ENCODE results near the gene PLXDC2. TPM values are rescaled to one million over a fixed set of nuclear protein-coding genes. Genes with fewer than 3 reads are reported as not detected.

PLXDC2 gene
- polyA plus RNA-seq, 1 of the 3 experiments (the other 2 are of a cell fraction), result 2.5 TPM

DNA sequence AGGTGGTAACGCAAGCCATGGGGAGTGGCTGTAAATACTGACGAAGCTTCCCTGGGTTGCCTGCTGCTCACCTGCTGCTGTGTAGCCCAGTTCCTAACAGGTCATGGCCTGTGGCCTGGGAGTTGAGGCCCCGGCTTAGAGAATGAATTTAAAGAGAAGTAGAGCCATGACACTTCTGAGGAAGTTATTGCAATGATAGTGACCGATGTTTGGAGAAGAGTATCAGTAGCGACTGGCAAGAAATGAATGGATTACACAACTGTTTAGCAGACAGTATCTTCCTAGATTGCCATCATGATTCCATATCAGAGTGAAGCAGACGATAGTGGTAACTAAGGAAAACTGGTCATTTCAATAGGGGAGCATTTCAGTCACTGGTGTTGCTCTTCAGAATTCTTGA is 249.6 kb downstream of the PLXDC2 start:
- CTCF ChIA-PET, result no interaction called here
- Histone ChIP-seq H3K27me3 (ENCODE audit: insufficient read depth) (no peaks in the 10 kb centered on the region), H3K9me3 (no peaks in the 10 kb centered on the region), H2AFZ (ENCODE audit: low read depth) (no peak overlapping the region), H3K79me2 (ENCODE audit: insufficient read depth) (no peaks in the 10 kb centered on the region), H3K4me2 (no peak overlapping the region), H3K4me1 (ENCODE audit: control insufficient read depth in 1 of 2, insufficient read depth in 2 of 2, low read depth in 1 of 2, low read length in 1 of 2) (no peaks in the 10 kb centered on the region), H3K36me3 (replicated peaks in 1 of 2; ENCODE audit: control insufficient read depth in 1 of 2, insufficient read depth in 2 of 2, low read length in 1 of 2) (no peaks in the 10 kb centered on the region), H3F3A (replicated peaks; ENCODE audit: insufficient read depth) (no peaks in the 10 kb centered on the region), H3K9me2 (no peaks in the 10 kb centered on the region), H3K4me3 (ENCODE audit: low read depth in 2 of 2, low read length in 1 of 2) (no peak overlapping the region), H3K9ac (no peak overlapping the region), H4K20me1 (ENCODE audit: insufficient read depth) (no peaks in the 10 kb centered on the region), H3K27ac (ENCODE audit: low read depth in 2 of 2, low read length in 1 of 2) (no peak overlapping the region)
- WGBS (ENCODE audit: low lambda C conversion rate), result 55% methylated on average over 4 of the region's 6 CpGs
- DNase-seq, result no peak
- no peak for TF ChIP-seq GABPA (IDR thresholded peaks at IDR 0.05; ENCODE audit: low read depth)
- POLR2A ChIA-PET, result no interaction called here

GRCh38 chr10:20073167-20073566 is 256.9 kb downstream of the PLXDC2 start:
- no peaks in the 10 kb centered on the region for H3K9me3 ChIP-seq
- H4K20me1 ChIP-seq (ENCODE audit: insufficient read depth), result no peaks in the 10 kb centered on the region
- ChIA-PET CTCF (no interaction called here), POLR2A (no interaction called here)
- H3F3A ChIP-seq (replicated peaks; ENCODE audit: insufficient read depth), result no peaks in the 10 kb centered on the region
- H3K9me2 ChIP-seq, result no peaks in the 10 kb centered on the region
- no peaks in the 10 kb centered on the region for H3K27me3 ChIP-seq (ENCODE audit: insufficient read depth)
- no peak overlapping the region for H2AFZ ChIP-seq (ENCODE audit: low read depth)
- no peaks in the 10 kb centered on the region for H3K4me1 ChIP-seq (ENCODE audit: control insufficient read depth in 1 of 2, insufficient read depth in 2 of 2, low read depth in 1 of 2, low read length in 1 of 2)
- DNase-seq, result no peak
- WGBS (ENCODE audit: low lambda C conversion rate), result 30% methylated on average over 2 of the region's 2 CpGs
- no peaks in the 10 kb centered on the region for H3K79me2 ChIP-seq (ENCODE audit: insufficient read depth)
- H3K27ac ChIP-seq (ENCODE audit: low read depth in 2 of 2, low read length in 1 of 2), result no peak overlapping the region
- TF ChIP-seq, protein P1, sequence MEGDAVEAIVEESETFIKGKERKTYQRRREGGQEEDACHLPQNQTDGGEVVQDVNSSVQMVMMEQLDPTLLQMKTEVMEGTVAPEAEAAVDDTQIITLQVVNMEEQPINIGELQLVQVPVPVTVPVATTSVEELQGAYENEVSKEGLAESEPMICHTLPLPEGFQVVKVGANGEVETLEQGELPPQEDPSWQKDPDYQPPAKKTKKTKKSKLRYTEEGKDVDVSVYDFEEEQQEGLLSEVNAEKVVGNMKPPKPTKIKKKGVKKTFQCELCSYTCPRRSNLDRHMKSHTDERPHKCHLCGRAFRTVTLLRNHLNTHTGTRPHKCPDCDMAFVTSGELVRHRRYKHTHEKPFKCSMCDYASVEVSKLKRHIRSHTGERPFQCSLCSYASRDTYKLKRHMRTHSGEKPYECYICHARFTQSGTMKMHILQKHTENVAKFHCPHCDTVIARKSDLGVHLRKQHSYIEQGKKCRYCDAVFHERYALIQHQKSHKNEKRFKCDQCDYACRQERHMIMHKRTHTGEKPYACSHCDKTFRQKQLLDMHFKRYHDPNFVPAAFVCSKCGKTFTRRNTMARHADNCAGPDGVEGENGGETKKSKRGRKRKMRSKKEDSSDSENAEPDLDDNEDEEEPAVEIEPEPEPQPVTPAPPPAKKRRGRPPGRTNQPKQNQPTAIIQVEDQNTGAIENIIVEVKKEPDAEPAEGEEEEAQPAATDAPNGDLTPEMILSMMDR (IDR thresholded peaks at IDR 0.05), result no peak
- TF ChIP-seq TAF1 (IDR thresholded peaks at IDR 0.05; ENCODE audit: borderline replicate concordance, low read depth, low read length), result no peak
- no peak for TF ChIP-seq RFX5 (IDR thresholded peaks at IDR 0.05; ENCODE audit: low read length)
- TF ChIP-seq, protein P2, sequence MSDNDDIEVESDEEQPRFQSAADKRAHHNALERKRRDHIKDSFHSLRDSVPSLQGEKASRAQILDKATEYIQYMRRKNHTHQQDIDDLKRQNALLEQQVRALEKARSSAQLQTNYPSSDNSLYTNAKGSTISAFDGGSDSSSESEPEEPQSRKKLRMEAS (IDR thresholded peaks at IDR 0.05; ENCODE audit: low read depth), result no peak
- no peak for TF ChIP-seq EZH2phosphoT487 (IDR thresholded peaks at IDR 0.05; ENCODE audit: borderline replicate concordance, low read depth)
- no peak for TF ChIP-seq CHD2 (IDR thresholded peaks at IDR 0.05; ENCODE audit: low read length, partially characterized antibody)
- no peaks in the 10 kb centered on the region for H3K36me3 ChIP-seq (replicated peaks in 1 of 2; ENCODE audit: control insufficient read depth in 1 of 2, insufficient read depth in 2 of 2, low read length in 1 of 2)
- no peak overlapping the region for H3K9ac ChIP-seq
- no peak overlapping the region for H3K4me3 ChIP-seq (ENCODE audit: low read depth in 2 of 2, low read length in 1 of 2)
- H3K4me2 ChIP-seq, result no peak overlapping the region

GRCh38 chr10:20075713-20076112 is 259.5 kb downstream of the PLXDC2 start:
- POLR2A ChIA-PET, result no interaction called here
- Histone ChIP-seq H3F3A (replicated peaks; ENCODE audit: insufficient read depth) (no peaks in the 10 kb centered on the region), H3K4me2 (no peak overlapping the region), H3K79me2 (ENCODE audit: insufficient read depth) (no peaks in the 10 kb centered on the region), H3K4me1 (ENCODE audit: control insufficient read depth in 1 of 2, insufficient read depth in 2 of 2, low read depth in 1 of 2, low read length in 1 of 2) (no peaks in the 10 kb centered on the region), H3K9ac (no peak overlapping the region), H3K9me2 (no peaks in the 10 kb centered on the region), H2AFZ (ENCODE audit: low read depth) (no peak overlapping the region), H3K36me3 (replicated peaks in 1 of 2; ENCODE audit: control insufficient read depth in 1 of 2, insufficient read depth in 2 of 2, low read length in 1 of 2) (no peaks in the 10 kb centered on the region), H4K20me1 (ENCODE audit: insufficient read depth) (no peaks in the 10 kb centered on the region), H3K27me3 (ENCODE audit: insufficient read depth) (no peaks in the 10 kb centered on the region), H3K9me3 (no peaks in the 10 kb centered on the region), H3K27ac (ENCODE audit: low read depth in 2 of 2, low read length in 1 of 2) (no peak overlapping the region), H3K4me3 (ENCODE audit: low read depth in 2 of 2, low read length in 1 of 2) (no peak overlapping the region)
- CTCF ChIA-PET, result no interaction called here
- WGBS (ENCODE audit: low lambda C conversion rate), result 8% methylated on average over 1 of the region's 1 CpG
- DNase-seq, result no peak
- TF ChIP-seq TAF1 (IDR thresholded peaks at IDR 0.05; ENCODE audit: borderline replicate concordance, low read depth, low read length) (no peak), MEF2A (IDR thresholded peaks at IDR 0.05; ENCODE audit: borderline replicate concordance, low read depth) (no peak), IRF3 (IDR thresholded peaks at IDR 0.05; ENCODE audit: low read depth, low read length) (no peak), YY1 (IDR thresholded peaks at IDR 0.05; ENCODE audit: low read depth) (no peak), EZH2phosphoT487 (IDR thresholded peaks at IDR 0.05; ENCODE audit: borderline replicate concordance, low read depth) (no peak), POLR2AphosphoS5 (IDR thresholded peaks at IDR 0.05; ENCODE audit: low read depth, low read length) (no peak), TEAD4 (IDR thresholded peaks at IDR 0.05; ENCODE audit: borderline replicate concordance, insufficient read depth) (no peak), GABPA (IDR thresholded peaks at IDR 0.05; ENCODE audit: low read depth) (no peak), RCOR1 (IDR thresholded peaks at IDR 0.05; ENCODE audit: low read length) (no peak)
- TF ChIP-seq, protein P2 (IDR thresholded peaks at IDR 0.05; ENCODE audit: low read depth), result no peak
- TF ChIP-seq, protein P3, sequence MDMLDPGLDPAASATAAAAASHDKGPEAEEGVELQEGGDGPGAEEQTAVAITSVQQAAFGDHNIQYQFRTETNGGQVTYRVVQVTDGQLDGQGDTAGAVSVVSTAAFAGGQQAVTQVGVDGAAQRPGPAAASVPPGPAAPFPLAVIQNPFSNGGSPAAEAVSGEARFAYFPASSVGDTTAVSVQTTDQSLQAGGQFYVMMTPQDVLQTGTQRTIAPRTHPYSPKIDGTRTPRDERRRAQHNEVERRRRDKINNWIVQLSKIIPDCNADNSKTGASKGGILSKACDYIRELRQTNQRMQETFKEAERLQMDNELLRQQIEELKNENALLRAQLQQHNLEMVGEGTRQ (IDR thresholded peaks at IDR 0.05; ENCODE audit: borderline replicate concordance, low read depth, low read length), result no peak
- TF ChIP-seq, protein P4, sequence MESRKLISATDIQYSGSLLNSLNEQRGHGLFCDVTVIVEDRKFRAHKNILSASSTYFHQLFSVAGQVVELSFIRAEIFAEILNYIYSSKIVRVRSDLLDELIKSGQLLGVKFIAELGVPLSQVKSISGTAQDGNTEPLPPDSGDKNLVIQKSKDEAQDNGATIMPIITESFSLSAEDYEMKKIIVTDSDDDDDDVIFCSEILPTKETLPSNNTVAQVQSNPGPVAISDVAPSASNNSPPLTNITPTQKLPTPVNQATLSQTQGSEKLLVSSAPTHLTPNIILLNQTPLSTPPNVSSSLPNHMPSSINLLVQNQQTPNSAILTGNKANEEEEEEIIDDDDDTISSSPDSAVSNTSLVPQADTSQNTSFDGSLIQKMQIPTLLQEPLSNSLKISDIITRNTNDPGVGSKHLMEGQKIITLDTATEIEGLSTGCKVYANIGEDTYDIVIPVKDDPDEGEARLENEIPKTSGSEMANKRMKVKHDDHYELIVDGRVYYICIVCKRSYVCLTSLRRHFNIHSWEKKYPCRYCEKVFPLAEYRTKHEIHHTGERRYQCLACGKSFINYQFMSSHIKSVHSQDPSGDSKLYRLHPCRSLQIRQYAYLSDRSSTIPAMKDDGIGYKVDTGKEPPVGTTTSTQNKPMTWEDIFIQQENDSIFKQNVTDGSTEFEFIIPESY (IDR thresholded peaks at IDR 0.05; ENCODE audit: borderline replicate concordance, low read depth), result no peak

All from SK-N-SH (cell line).